NT2/D1 (cell line): Measurements from ENCODE around the gene HOXC13.

Experiments
- YY1 ChIP-seq: IDR thresholded peaks from 2 replicates; pipeline ENCODE4 v1.6.1; 2011; ENCODE audit not compliant: insufficient read length, insufficient read depth
- ZNF274 ChIP-seq: IDR thresholded peaks from 2 replicates; pipeline ENCODE4 v1.6.1; 2011; ENCODE audit warnings: mild to moderate bottlenecking, low read depth, low read length

DNA sequence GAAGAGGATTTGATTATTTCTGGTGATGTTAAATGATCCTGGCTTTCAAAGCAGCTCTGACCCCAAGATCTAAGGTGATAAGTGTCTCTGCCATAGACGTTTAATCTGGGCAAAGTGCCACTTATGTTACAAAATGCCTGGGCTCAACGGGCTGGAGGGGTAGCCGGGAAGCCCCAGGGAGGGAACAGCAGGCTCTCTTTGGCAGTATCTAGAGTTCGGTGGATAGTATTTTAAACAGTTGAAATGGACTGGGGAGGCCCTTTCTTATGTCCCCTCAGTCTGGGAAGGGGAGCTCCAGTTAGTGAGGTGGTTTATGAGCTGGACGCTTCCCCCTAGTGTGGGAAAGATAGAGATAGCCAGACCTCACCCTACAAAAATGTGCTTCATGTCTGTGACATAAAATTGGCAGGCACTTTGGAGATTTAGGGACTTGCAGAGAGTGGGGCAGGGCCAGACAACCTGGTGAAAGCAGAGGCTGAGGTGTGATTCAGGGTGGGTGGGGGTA is 28.8 kb downstream of the HOXC13 start:
- no peak for TF ChIP-seq ZNF274
- TF ChIP-seq YY1, result no peak
